Hematopoietic multipotent progenitor cell (in vitro differentiated cells): ENCODE results near the gene FBLIM1. TPM values are rescaled to one million over a fixed set of nuclear protein-coding genes. Genes with fewer than 3 reads are reported as not detected.

ENCODE experiments used
- DNase-seq, 3 donors: peaks; one replicate each; pipeline ENCODE4 v3.0.0-alpha.2; 2011 to 2015; ENCODE audit warnings: low read depth in 2 of 3, low spot score in 2 of 3
- total RNA-seq: library from RNA; depleted of rRNA; stranded (reverse); fragments of >200 nt; gene quantifications from one replicate; pipeline ENCODE4 v1.2.3, GENCODE V29; 2012

Gene FBLIM1
- 0.27 TPM for total RNA-seq

- DNase-seq: no peak
These were observed at the start of gene FBLIM1 for GRCh38 chr1:15758343-15758931. Gene FBLIM1 (plus strand): TSS chr1:15758795. CDS start chr1:15764984, 6,189 bp downstream.

- DNase-seq: no peak
These were observed 49.4 kb upstream of the FBLIM1 start for GRCh38 chr1:15709226-15709625.

GRCh38 chr1:15712168-15712567, 46.4 kb upstream of the FBLIM1 start:
- DNase-seq: no peak

GRCh38 chr1:15714406-15715136, 44.0 kb upstream of the FBLIM1 start:
- no peak for DNase-seq

- DNase-seq: no peak
These were observed 41.0 kb upstream of the FBLIM1 start for GRCh38 chr1:15717418-15718125.

GRCh38 chr1:15718199-15718601, 40.4 kb upstream of the FBLIM1 start:
- DNase-seq: no peak

GRCh38 chr1:15719381-15720120, 39.0 kb upstream of the FBLIM1 start:
- DNase-seq: peak in 1 of 3 donors; percentile 25

GRCh38 chr1:15720861-15721260, 37.7 kb upstream of the FBLIM1 start:
- DNase-seq: no peak

- DNase-seq: no peak
These were observed 36.2 kb upstream of the FBLIM1 start for GRCh38 chr1:15722411-15722810.

GRCh38 chr1:15722836-15723532, 35.6 kb upstream of the FBLIM1 start:
- DNase-seq: no peak

- DNase-seq: no peak
These were observed 34.9 kb upstream of the FBLIM1 start for GRCh38 chr1:15723631-15724246.

GRCh38 chr1:15724949-15725880, 33.4 kb upstream of the FBLIM1 start:
- DNase-seq: no peak

- DNase-seq: no peak
These were observed 32.1 kb upstream of the FBLIM1 start for GRCh38 chr1:15726508-15726907.

- no peak for DNase-seq
These were observed 31.6 kb upstream of the FBLIM1 start for GRCh38 chr1:15727021-15727420.

GRCh38 chr1:15727424-15727823, 31.2 kb upstream of the FBLIM1 start:
- DNase-seq: no peak

- no peak for DNase-seq
These were observed 30.6 kb upstream of the FBLIM1 start for GRCh38 chr1:15727866-15728534.

GRCh38 chr1:15728937-15729657, 29.5 kb upstream of the FBLIM1 start:
- DNase-seq: no peak

GRCh38 chr1:15730423-15730822, 28.2 kb upstream of the FBLIM1 start:
- no peak for DNase-seq
